NCI-H128 (cell line): ENCODE results near the gene SLC25A34.

ENCODE experiments used
- DNase-seq: peaks from one replicate; lab custom pipeline; 2025; ENCODE audit not compliant: unreplicated experiment; lab: John Stamatoyannopoulos, UW

SLC25A34 gene

GRCh38 chr1:15732686-15733081 lies 3.4 kb upstream of the SLC25A34 start:
- DNase-seq = no peak

GRCh38 chr1:15733218-15733725 lies 2.8 kb upstream of the SLC25A34 start:
- DNase-seq = no peak

GRCh38 chr1:15733726-15734226 lies 2.3 kb upstream of the SLC25A34 start:
- no peak for DNase-seq

- DNase-seq = no peak
These were observed 1.8 kb upstream of the SLC25A34 start for GRCh38 chr1:15734296-15734695.

GRCh38 chr1:15734901-15735300 lies 1.2 kb upstream of the SLC25A34 start:
- DNase-seq = no peak

GRCh38 chr1:15735304-15736037 lies 587 bp upstream of the SLC25A34 start:
- no peak for DNase-seq

GRCh38 chr1:15736892-15737261 lies 819 bp downstream of the SLC25A34 start:
- DNase-seq = no peak

GRCh38 chr1:15737324-15738319 lies 1.6 kb downstream of the SLC25A34 start:
- DNase-seq = no peak

GRCh38 chr1:15738416-15739113 lies 2.5 kb downstream of the SLC25A34 start:
- DNase-seq = no peak

GRCh38 chr1:15739259-15739658 lies 3.2 kb downstream of the SLC25A34 start:
- DNase-seq = no peak

- no peak for DNase-seq
These were observed 3.7 kb downstream of the SLC25A34 start for GRCh38 chr1:15739745-15740144.

- DNase-seq = peak; percentile 83
These were observed 5.1 kb downstream of the SLC25A34 start for GRCh38 chr1:15740924-15741850.

- DNase-seq = no peak
These were observed 6.3 kb downstream of the SLC25A34 start, which contains the start of gene TMEM82 for GRCh38 chr1:15742339-15742801. TMEM82 (plus strand) TSS chr1:15742499; CDS start chr1:15742560, 61 bp downstream.

- no peak for DNase-seq
These were observed 8.1 kb downstream of the SLC25A34 start for GRCh38 chr1:15744122-15744679.

- no peak for DNase-seq
These were observed 11.3 kb downstream of the SLC25A34 start for GRCh38 chr1:15747378-15747777.

GRCh38 chr1:15748264-15748663 lies 12.2 kb downstream of the SLC25A34 start:
- no peak for DNase-seq

- DNase-seq = no peak
These were observed 12.8 kb downstream of the SLC25A34 start for GRCh38 chr1:15748690-15749398.

- DNase-seq = no peak
These were observed 13.6 kb downstream of the SLC25A34 start for GRCh38 chr1:15749399-15750291.
